AG04450 (cell line): ENCODE results near the gene ACAP3. TPM values are rescaled to one million over a fixed set of nuclear protein-coding genes. Genes with fewer than 3 reads are reported as not detected.

Experiments used
- CTCF ChIA-PET: fragments of 300-600, 350-600 bp; formaldehyde crosslinking; extraction: SDS; loops from one replicate; lab custom pipeline; 2022; ENCODE audit warnings: antibody characterized with exemption, inconsistent platforms; lab: Charles Lee
- POLR2A ChIA-PET: fragments of 350-600 bp; formaldehyde crosslinking; extraction: SDS; loops from one replicate; lab custom pipeline; 2021; ENCODE audit warnings: antibody characterized with exemption, inconsistent platforms; lab: Yijun Ruan, JAX
- DNase-seq: peaks from one replicate; pipeline ENCODE4 v3.0.0-alpha.2; 2011; ENCODE audit warnings: low read depth, low spot score
- H3K27ac ChIP-seq: one replicate; pipeline ENCODE4 v1.5.1; 2012; ENCODE audit warnings: low read depth, low read length, control low read depth
- H3K27me3 ChIP-seq: one replicate; pipeline ENCODE4 v1.6.0; 2012; ENCODE audit warnings: low read length; ENCODE audit not compliant: control insufficient read depth, insufficient read depth
- H3K4me3 ChIP-seq: 2 replicates; pipeline ENCODE4 v1.5.1; 2011; ENCODE audit warnings: mild to moderate bottlenecking, low read depth, low read length, control low read depth
- H3K9me3 ChIP-seq: 2 replicates; pipeline ENCODE4 v1.5.1; 2012; ENCODE audit warnings: low read length; ENCODE audit not compliant: control insufficient read depth, insufficient read depth
- CTCF ChIP-seq: IDR thresholded peaks from 2 replicates; pipeline ENCODE4 v1.5.1; 2011; ENCODE audit warnings: low read depth, low read length, control low read depth, inconsistent platforms
- polyA plus RNA-seq: library from polyadenylated mRNA; depleted of rRNA; stranded (reverse); fragments of >200 nt; gene quantifications from 2 replicates; pipeline ENCODE4 v1.2.3, GENCODE V29; 2011

ACAP3 gene
- polyA plus RNA-seq, 1 experiment: 17.5 TPM

GRCh38 chr1:1343811-1344421, 36.2 kb upstream of the ACAP3 start:
- Histone ChIP-seq H3K4me3 (no peak overlapping the region), H3K27me3 (no peaks in the 10 kb centered on the region), H3K9me3 (no peaks in the 10 kb centered on the region; the same call in 1 of the 2 replicates), H3K27ac (no peak overlapping the region)
- no peak for DNase-seq
- ChIA-PET POLR2A (interaction anchor here (0.7 kb wide), 1 partner anchor 31 kb away, joined by 3 read pairs; the partner anchor contains the start of gene AURKAIP1), CTCF (interaction anchor here (2.1 kb wide), 1 partner anchor 8 kb away, joined by 5 read pairs; no protein-coding TSS in a partner anchor)
- no peak for TF ChIP-seq CTCF

GRCh38 chr1:1342584-1343115, 34.9 kb upstream of the ACAP3 start:
- no peaks in the 10 kb centered on the region for H3K27me3 ChIP-seq
- no peak overlapping the region for H3K4me3 ChIP-seq
- H3K9me3 ChIP-seq: peaks cover 3% of the 10 kb centered on the region; the same call in 1 of the 2 replicates
- POLR2A ChIA-PET: no interaction called here
- CTCF ChIA-PET: no interaction called here
- DNase-seq: no peak
- no peak for TF ChIP-seq CTCF
- no peak overlapping the region for H3K27ac ChIP-seq

- ChIA-PET CTCF (no interaction called here), POLR2A (no interaction called here)
- no peak for TF ChIP-seq CTCF
- Histone ChIP-seq H3K4me3 (no peak overlapping the region), H3K27me3 (no peaks in the 10 kb centered on the region), H3K9me3 (peaks cover 3% of the 10 kb centered on the region; the same call in 1 of the 2 replicates), H3K27ac (no peak overlapping the region)
- no peak for DNase-seq
These were observed 34.4 kb upstream of the ACAP3 start for GRCh38 chr1:1342061-1342562.

- ChIA-PET POLR2A (no interaction called here), CTCF (no interaction called here)
- Histone ChIP-seq H3K4me3 (no peak overlapping the region), H3K9me3 (peaks cover 3% of the 10 kb centered on the region; the same call in 1 of the 2 replicates), H3K27ac (no peak overlapping the region), H3K27me3 (no peaks in the 10 kb centered on the region)
- no peak for DNase-seq
- no peak for TF ChIP-seq CTCF
These were observed 33.9 kb upstream of the ACAP3 start for GRCh38 chr1:1341549-1342021.
